Right lobe of liver (tissue), 4 donors: ENCODE measurements around the gene PITPNB.

ENCODE experiments used
- CTCF ChIP-seq, 4 donors: fragments of 200-600 bp in 3 of 4; fragments of 450-650 bp in 1 of 4; IDR thresholded peaks; one replicate each; pipeline versions ENCODE4 v1.5.1 to v1.8.0; 2016 to 2022; ENCODE audit warnings: antibody characterized with exemption in 4 of 4, mild to moderate bottlenecking in 2 of 4
- POLR2A ChIP-seq: fragments of 450-650 bp; IDR thresholded peaks from one replicate; pipeline ENCODE4 v1.6.1; 2017; ENCODE audit warnings: antibody characterized with exemption, mild to moderate bottlenecking
- donor health status: DM: no; HTN: no; CAD: no.
- donor health status: DM: no; HTN: no; CAD: no.
- donor health status: DM: no; HTN: yes; CAD: no.

DNA sequence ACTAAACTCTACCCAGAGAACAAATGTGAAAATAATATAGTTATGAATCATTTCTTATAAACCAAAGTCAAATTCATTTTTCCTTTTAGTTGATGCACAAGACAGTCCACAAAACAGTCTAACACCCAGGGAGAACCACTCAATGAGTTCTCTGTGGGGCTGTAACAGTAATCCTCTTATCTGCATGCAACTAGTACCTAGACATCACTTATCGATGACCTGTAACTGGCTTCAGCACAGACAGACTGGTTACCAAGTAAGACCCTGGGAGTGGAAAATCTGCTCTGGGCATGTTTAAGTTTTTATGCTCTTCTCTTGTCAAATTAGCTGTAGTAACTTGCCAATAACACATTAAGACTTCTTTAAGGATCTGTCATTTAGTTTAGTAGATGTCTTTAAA, 46.6 kb downstream of the PITPNB start:
- TF ChIP-seq CTCF (IDR thresholded peaks at IDR 0.05) (no peak), POLR2A (no peak)
